HUES64 (cell line): ENCODE results near the gene RARB.

Experiments
- H3K27ac ChIP-seq: 2 replicates; pipeline ENCODE4 v1.7.0; 2013; ENCODE audit warnings: low read depth, low read length, inconsistent platforms
- H3K27me3 ChIP-seq: 2 replicates; pipeline ENCODE4 v1.6.1; 2013; ENCODE audit warnings: mild to moderate bottlenecking, low read length; ENCODE audit not compliant: insufficient read depth
- H3K36me3 ChIP-seq: 2 replicates; pipeline ENCODE4 v1.6.1; 2013; ENCODE audit warnings: mild to moderate bottlenecking, low read length; ENCODE audit not compliant: insufficient read depth
- H3K4me1 ChIP-seq: 2 replicates; pipeline ENCODE4 v1.6.1; 2013; ENCODE audit warnings: mild to moderate bottlenecking, low read length, moderate library complexity; ENCODE audit not compliant: insufficient read depth
- H3K4me3 ChIP-seq: 2 replicates; pipeline ENCODE4 v1.5.1; 2013; ENCODE audit warnings: mild to moderate bottlenecking, low read length, moderate library complexity
- H3K9ac ChIP-seq: 2 replicates; pipeline ENCODE4 v1.6.1; 2013; ENCODE audit warnings: mild to moderate bottlenecking, low read depth, low read length
- H3K9me3 ChIP-seq: 2 replicates; pipeline ENCODE4 v1.6.1; 2013; ENCODE audit warnings: low read depth, low read length; ENCODE audit not compliant: insufficient read depth
- WGBS: fragments of 150-250, 120-280 bp; methylation state at CpG from one replicate; pipeline ENCODE4 v1.1.7; 2013; ENCODE audit warnings: missing lambda C conversion rate; 5-methylcytosine and 5-hydroxymethylcytosine counted together

The RARB gene

GRCh38 chr3:25555695-25556437 is 127.8 kb downstream of the RARB start:
- WGBS, result 89% methylated on average over 1 of the region's 2 CpGs
- Histone ChIP-seq H3K27me3 (no peaks in the 10 kb centered on the region), H3K27ac (no peak overlapping the region), H3K36me3 (no peaks in the 10 kb centered on the region), H3K4me3 (no peak overlapping the region), H3K4me1 (no peaks in the 10 kb centered on the region), H3K9ac (no peak overlapping the region), H3K9me3 (no peaks in the 10 kb centered on the region)

DNA sequence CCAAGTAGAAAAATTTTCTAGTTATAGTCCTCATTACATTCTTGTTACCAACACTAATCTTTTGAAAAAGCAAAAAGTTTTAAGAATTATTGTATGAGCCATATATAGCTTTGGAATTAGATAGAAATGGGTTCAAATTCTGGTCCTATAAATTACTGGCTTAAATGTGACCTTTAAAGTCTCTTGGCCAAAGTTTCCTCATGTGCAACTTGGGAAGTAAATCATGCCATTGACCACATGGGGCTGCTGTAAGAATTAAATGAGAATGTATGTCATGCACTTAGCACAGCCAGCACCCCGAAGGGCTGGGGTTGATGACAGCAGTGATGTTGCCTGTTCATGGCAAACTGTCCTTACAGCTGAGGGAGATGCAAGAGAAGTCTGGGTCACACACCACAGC is 128.4 kb downstream of the RARB start:
- no peak overlapping the region for H3K4me3 ChIP-seq
- H3K27ac ChIP-seq, result no peak overlapping the region
- 96% methylated on average over 1 of the region's 1 CpG for whole genome bisulfite sequencing
- H3K36me3 ChIP-seq, result no peaks in the 10 kb centered on the region
- no peaks in the 10 kb centered on the region for H3K27me3 ChIP-seq
- no peaks in the 10 kb centered on the region for H3K9me3 ChIP-seq
- H3K9ac ChIP-seq, result no peak overlapping the region
- H3K4me1 ChIP-seq, result no peaks in the 10 kb centered on the region

DNA sequence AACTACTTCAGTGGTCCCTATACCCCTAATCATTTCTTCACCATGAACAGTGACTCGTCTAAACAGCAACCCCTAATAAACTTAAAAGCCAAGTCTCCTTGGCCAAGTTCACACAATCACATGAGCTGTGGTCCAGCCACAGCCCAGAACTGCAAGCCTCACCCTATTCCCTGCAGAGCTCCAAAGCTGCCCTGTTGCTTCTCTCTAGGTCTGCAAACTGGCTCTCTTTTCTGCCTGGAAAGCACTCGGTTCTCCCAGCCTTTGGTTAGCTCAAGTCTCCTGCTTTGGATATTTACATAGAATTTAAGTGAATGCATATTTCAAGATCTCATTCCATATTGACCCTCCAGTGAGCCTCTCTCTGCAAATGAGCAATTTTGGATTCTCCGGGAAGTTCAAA is 129.6 kb downstream of the RARB start:
- Histone ChIP-seq H3K27ac (no peak overlapping the region), H3K4me1 (no peaks in the 10 kb centered on the region), H3K36me3 (no peaks in the 10 kb centered on the region), H3K9ac (no peak overlapping the region), H3K27me3 (no peaks in the 10 kb centered on the region), H3K4me3 (no peak overlapping the region), H3K9me3 (no peaks in the 10 kb centered on the region)
- WGBS, result 98% methylated on average over 3 of the region's 3 CpGs

GRCh38 chr3:25558121-25558520 is 130.1 kb downstream of the RARB start:
- Histone ChIP-seq H3K27ac (no peak overlapping the region), H3K9me3 (no peaks in the 10 kb centered on the region), H3K27me3 (no peaks in the 10 kb centered on the region), H3K36me3 (no peaks in the 10 kb centered on the region), H3K9ac (no peak overlapping the region), H3K4me3 (no peak overlapping the region), H3K4me1 (no peaks in the 10 kb centered on the region)
- WGBS, result 93% methylated on average over 5 of the region's 5 CpGs

GRCh38 chr3:25558796-25559195 is 130.7 kb downstream of the RARB start:
- no peaks in the 10 kb centered on the region for H3K4me1 ChIP-seq
- no peaks in the 10 kb centered on the region for H3K27me3 ChIP-seq
- WGBS, result 93% methylated on average over 6 of the region's 6 CpGs
- no peaks in the 10 kb centered on the region for H3K9me3 ChIP-seq
- H3K36me3 ChIP-seq, result no peaks in the 10 kb centered on the region
- no peak overlapping the region for H3K9ac ChIP-seq
- H3K27ac ChIP-seq, result no peak overlapping the region
- H3K4me3 ChIP-seq, result no peak overlapping the region

DNA sequence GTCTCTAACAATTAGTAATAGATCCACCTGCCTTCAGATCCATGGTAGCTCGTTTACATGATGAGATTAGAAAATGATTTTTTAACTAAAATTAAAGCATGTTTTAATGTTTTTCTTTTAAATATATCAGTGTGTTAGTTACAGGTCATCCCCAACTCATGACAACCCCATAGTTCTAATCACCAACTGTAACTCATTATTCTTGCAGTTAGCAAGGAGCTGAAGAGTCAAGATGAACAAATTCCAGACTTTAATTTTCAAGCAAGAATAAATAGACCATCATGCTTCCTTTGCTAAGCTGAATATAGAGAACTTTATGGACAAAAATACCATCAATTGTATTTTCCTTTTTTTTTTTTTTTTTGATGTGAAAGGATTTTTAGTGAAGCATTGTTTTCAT is 135.5 kb downstream of the RARB start:
- no peak overlapping the region for H3K27ac ChIP-seq
- H3K27me3 ChIP-seq, result no peaks in the 10 kb centered on the region
- no peaks in the 10 kb centered on the region for H3K36me3 ChIP-seq
- no CpG with 5 or more reads among the region's 1 CpG for WGBS
- no peak overlapping the region for H3K4me3 ChIP-seq
- no peaks in the 10 kb centered on the region for H3K9me3 ChIP-seq
- H3K9ac ChIP-seq, result no peak overlapping the region
- H3K4me1 ChIP-seq, result no peaks in the 10 kb centered on the region

DNA sequence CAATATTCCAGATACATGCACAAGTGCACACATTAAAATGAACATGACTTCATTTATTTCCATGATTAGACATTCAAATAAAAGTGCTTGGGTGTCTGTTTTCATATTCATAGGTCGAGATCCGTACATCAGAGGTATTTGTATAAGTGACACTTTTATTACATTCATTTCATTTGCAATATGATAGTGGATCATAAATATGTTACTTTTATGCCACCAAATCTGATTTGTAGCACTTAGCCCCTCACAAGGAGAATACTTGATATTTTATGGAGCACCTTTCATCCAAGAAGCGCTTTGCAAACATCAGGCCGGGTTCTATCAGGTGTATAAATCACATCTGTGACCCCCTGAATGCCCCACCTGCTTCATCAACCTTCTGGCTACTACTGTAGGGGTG is 136.0 kb downstream of the RARB start:
- Histone ChIP-seq H3K9ac (no peak overlapping the region), H3K27ac (no peak overlapping the region), H3K36me3 (no peaks in the 10 kb centered on the region), H3K9me3 (no peaks in the 10 kb centered on the region), H3K4me3 (no peak overlapping the region), H3K4me1 (no peaks in the 10 kb centered on the region), H3K27me3 (no peaks in the 10 kb centered on the region)
- 100% methylated on average over 2 of the region's 4 CpGs for WGBS

DNA sequence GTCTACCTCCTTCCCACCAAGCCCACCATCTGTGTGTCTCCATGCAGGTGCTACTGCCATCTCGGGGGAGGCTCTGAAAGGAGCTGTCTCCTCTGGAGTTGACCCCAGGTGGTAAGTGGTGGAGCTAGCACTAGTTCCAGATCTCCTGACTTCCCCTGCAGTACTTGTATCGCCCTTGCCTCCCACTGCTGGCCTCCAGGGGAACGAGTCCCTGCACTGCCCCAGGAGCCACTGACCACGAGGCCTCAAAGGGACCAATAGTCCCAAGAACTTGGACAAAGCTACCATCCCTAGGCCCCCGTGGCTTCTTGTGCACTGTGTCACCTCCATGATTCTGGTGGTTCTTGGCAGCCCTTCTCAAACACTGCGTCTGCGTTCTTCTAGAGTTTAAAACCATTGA is 137.7 kb downstream of the RARB start:
- Histone ChIP-seq H3K9ac (no peak overlapping the region), H3K9me3 (no peaks in the 10 kb centered on the region), H3K27me3 (no peaks in the 10 kb centered on the region), H3K4me1 (no peaks in the 10 kb centered on the region), H3K4me3 (no peak overlapping the region), H3K27ac (no peak overlapping the region), H3K36me3 (no peaks in the 10 kb centered on the region)
- WGBS, result 92% methylated on average over 7 of the region's 7 CpGs

- Histone ChIP-seq H3K27me3 (no peaks in the 10 kb centered on the region), H3K4me3 (no peak overlapping the region), H3K36me3 (no peaks in the 10 kb centered on the region), H3K4me1 (no peaks in the 10 kb centered on the region), H3K27ac (no peak overlapping the region), H3K9me3 (no peaks in the 10 kb centered on the region), H3K9ac (no peak overlapping the region)
- 87% methylated on average over 5 of the region's 5 CpGs for WGBS
These were observed 138.4 kb downstream of the RARB start for GRCh38 chr3:25566358-25566920.

DNA sequence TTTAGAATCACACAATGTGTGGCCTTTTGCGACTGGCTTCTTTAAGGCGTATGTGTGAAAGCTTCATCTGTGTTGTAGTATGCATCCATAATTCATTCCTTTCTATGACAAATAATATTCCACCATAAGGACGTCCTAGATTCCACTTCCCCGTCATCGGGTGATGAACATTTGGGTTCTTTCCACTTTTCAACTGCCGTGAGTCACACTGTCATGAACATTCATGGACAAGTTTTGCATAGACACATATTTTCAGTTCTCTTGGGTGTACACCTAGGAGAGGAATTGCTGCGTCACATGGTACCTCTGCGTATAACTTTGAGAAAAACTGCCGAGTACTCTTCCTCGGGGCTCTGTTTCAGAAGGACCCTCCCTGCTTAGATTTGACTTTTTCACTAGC is 139.3 kb downstream of the RARB start:
- H3K27ac ChIP-seq, result no peak overlapping the region
- WGBS, result 79% methylated on average over 8 of the region's 10 CpGs
- H3K4me1 ChIP-seq, result no peaks in the 10 kb centered on the region
- H3K9ac ChIP-seq, result no peak overlapping the region
- no peaks in the 10 kb centered on the region for H3K9me3 ChIP-seq
- no peaks in the 10 kb centered on the region for H3K36me3 ChIP-seq
- no peaks in the 10 kb centered on the region for H3K27me3 ChIP-seq
- no peak overlapping the region for H3K4me3 ChIP-seq

DNA sequence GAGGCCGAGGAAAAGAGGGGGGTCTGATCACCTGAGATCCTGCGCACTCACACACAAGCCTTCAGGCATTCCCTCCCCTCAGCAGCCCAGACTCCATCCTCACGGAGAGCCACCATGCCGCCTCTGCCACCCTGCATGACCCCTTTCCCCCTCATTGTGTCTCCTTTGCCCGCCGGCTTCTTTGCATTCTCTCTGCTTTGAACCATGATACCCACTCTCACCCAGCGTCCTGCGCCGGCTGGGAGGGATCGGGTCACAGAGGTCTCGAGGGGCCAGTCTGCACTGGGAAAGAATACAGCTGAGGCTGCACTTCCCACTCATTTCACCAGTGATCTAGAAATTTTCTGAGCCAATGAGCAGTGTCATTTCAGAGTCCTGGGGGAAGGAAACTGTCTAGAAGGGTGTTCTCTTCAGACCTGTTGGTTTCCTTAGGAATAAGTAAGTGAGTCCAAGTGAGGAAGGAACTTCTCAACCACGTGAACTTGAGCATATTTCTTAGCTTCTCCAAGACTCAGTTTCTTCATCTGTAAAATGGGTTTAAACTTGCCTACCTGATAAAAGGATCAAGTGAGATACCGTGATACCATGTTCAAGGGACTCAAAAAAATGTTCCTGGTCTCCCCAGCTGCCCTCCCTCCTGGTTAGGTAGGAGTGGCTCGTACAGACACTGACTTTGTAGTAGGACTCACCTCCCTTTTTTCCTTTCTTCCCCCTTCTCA is 139.9 kb downstream of the RARB start:
- H3K27me3 ChIP-seq, result no peaks in the 10 kb centered on the region
- H3K27ac ChIP-seq, result no peak overlapping the region
- 95% methylated on average over 14 of the region's 14 CpGs for WGBS
- H3K9ac ChIP-seq, result no peak overlapping the region
- no peaks in the 10 kb centered on the region for H3K4me1 ChIP-seq
- no peak overlapping the region for H3K4me3 ChIP-seq
- H3K36me3 ChIP-seq, result no peaks in the 10 kb centered on the region
- no peaks in the 10 kb centered on the region for H3K9me3 ChIP-seq
